GM20000 (cell line): Measurements from ENCODE around the gene NRG2.

Source experiments
- DNase-seq: peaks from one replicate; pipeline ENCODE4 v3.0.0; 2012; ENCODE audit warnings: low spot score
- CTCF ChIP-seq: IDR thresholded peaks from 2 replicates; pipeline ENCODE4 v1.5.1; 2012; ENCODE audit warnings: mild to moderate bottlenecking, control low read depth; ENCODE audit errors: extremely low read depth, missing control alignments

The NRG2 gene

GRCh38 chr5:139895647-139896046 lies 147.5 kb downstream of the NRG2 start:
- no peak for DNase-seq
- TF ChIP-seq CTCF, result no peak

- DNase-seq, result no peak
- TF ChIP-seq CTCF, result no peak
Measured at GRCh38 chr5:139895046-139895445, 148.1 kb downstream of the NRG2 start.

- DNase-seq, result no peak
Measured at GRCh38 chr5:139893873-139894272, 149.2 kb downstream of the NRG2 start.

GRCh38 chr5:139889410-139889809 lies 153.7 kb downstream of the NRG2 start:
- TF ChIP-seq CTCF, result no peak
- DNase-seq, result no peak

More at GRCh38 chr5:139893873-139894272, 149.2 kb downstream of the NRG2 start:
- no peak for TF ChIP-seq CTCF

GRCh38 chr5:139888370-139888769 lies 154.7 kb downstream of the NRG2 start:
- no peak for DNase-seq
- no peak for TF ChIP-seq CTCF

GRCh38 chr5:139886213-139886612 lies 156.9 kb downstream of the NRG2 start:
- no peak for DNase-seq
- TF ChIP-seq CTCF, result no peak

GRCh38 chr5:139885857-139886208 lies 157.3 kb downstream of the NRG2 start:
- no peak for TF ChIP-seq CTCF
- DNase-seq, result no peak
